GM12878 (cell line): ENCODE data around the gene DAO. TPM values are rescaled to one million over a fixed set of nuclear protein-coding genes. Genes with fewer than 3 reads are reported as not detected.

Experiments
- BACH1 ChIP-seq: fragments of 450-650 bp; IDR thresholded peaks from 2 replicates; pipeline ENCODE4 v1.6.1; 2017; ENCODE audit warnings: mild to moderate bottlenecking, borderline replicate concordance
- BCL3 ChIP-seq: IDR thresholded peaks from 2 replicates; pipeline ENCODE4 v1.6.1; 2011; ENCODE audit warnings: borderline replicate concordance, low read depth, mild to moderate bottlenecking, moderate library complexity, low read length; ENCODE audit not compliant: insufficient read depth, poor library complexity, severe bottlenecking
- BMI1 ChIP-seq: fragments of 450-650 bp; IDR thresholded peaks from 2 replicates; pipeline ENCODE4 v1.6.1; 2016; ENCODE audit warnings: mild to moderate bottlenecking, moderate library complexity, borderline replicate concordance
- CTCF ChIP-seq, 3 experiments: IDR thresholded peaks in 2 of 3; conservative IDR thresholded peaks in 1 of 3; 2 replicates each; pipeline ENCODE4 v1.5.1; 2011; ENCODE audit warnings: low read depth in 3 of 3, low read length in 3 of 3, mild to moderate bottlenecking in 3 of 3, control low read depth in 2 of 3, moderate library complexity in 2 of 3, inconsistent platforms in 1 of 3, mixed read lengths in 1 of 3; ENCODE audit not compliant: control insufficient read depth in 2 of 3, insufficient read depth in 1 of 3; ENCODE audit errors: extremely low read depth in 1 of 3
- E4F1 ChIP-seq: fragments of 450-650 bp; IDR thresholded peaks from 2 replicates; pipeline ENCODE4 v1.6.1; 2018; ENCODE audit warnings: borderline replicate concordance, mild to moderate bottlenecking; ENCODE audit not compliant: partially characterized antibody
- EED ChIP-seq: sonication (generic); IDR thresholded peaks from 2 replicates; pipeline ENCODE4 v1.6.1; 2016; ENCODE audit warnings: antibody characterized with exemption, low read depth
- IKZF2 ChIP-seq, 2 experiments: fragments of 450-650 bp; IDR thresholded peaks; 2 replicates each; pipeline ENCODE4 v1.6.1; 2017; ENCODE audit warnings: mild to moderate bottlenecking in 2 of 2, moderate library complexity in 2 of 2
- IRF5 ChIP-seq: fragments of 450-650 bp; IDR thresholded peaks from 2 replicates; pipeline ENCODE4 v1.6.1; 2017; ENCODE audit warnings: borderline replicate concordance
- MLLT1 ChIP-seq: fragments of 450-650 bp; IDR thresholded peaks from 2 replicates; pipeline ENCODE4 v1.6.1; 2016; ENCODE audit warnings: mild to moderate bottlenecking
- PAX5 ChIP-seq: IDR thresholded peaks from 2 replicates; pipeline ENCODE4 v1.6.1; 2011; ENCODE audit warnings: low read depth, low read length, borderline replicate concordance
- PBX3 ChIP-seq: IDR thresholded peaks from 2 replicates; pipeline ENCODE4 v1.6.1; 2011; ENCODE audit warnings: mild to moderate bottlenecking, low read depth, low read length, moderate library complexity; ENCODE audit not compliant: insufficient replicate concordance
- RAD21 ChIP-seq: IDR thresholded peaks from 2 replicates; pipeline ENCODE4 v1.6.1; 2011; ENCODE audit warnings: mild to moderate bottlenecking, low read depth, low read length, moderate library complexity; ENCODE audit not compliant: insufficient read depth
- RUNX3 ChIP-seq: IDR thresholded peaks from 2 replicates; pipeline ENCODE4 v1.6.1; 2012; ENCODE audit warnings: low read length, inconsistent platforms
- SKIL ChIP-seq: fragments of 450-650 bp; IDR thresholded peaks from 2 replicates; pipeline ENCODE4 v1.6.1; 2017; ENCODE audit warnings: mild to moderate bottlenecking, low read depth, inconsistent platforms; ENCODE audit not compliant: poor library complexity, severe bottlenecking
- SPI1 ChIP-seq: IDR thresholded peaks from 2 replicates; pipeline ENCODE4 v1.6.1; 2011; ENCODE audit warnings: low read depth, mild to moderate bottlenecking, low read length, moderate library complexity, borderline replicate concordance; ENCODE audit not compliant: insufficient read depth
- STAT3 ChIP-seq: IDR thresholded peaks from 2 replicates; pipeline ENCODE4 v1.6.1; 2011; ENCODE audit warnings: low read depth, low read length, improper control_type of control experiment
- polyA plus RNA-seq, 11 experiments: library from polyadenylated mRNA; depleted of rRNA in 4 of 11; unstranded in 6 of 11; stranded (reverse) in 5 of 11; fragments of >200 nt; fragmentation: Nextera tagmentation in 4 of 11; fragmentation: Illumina TruSeq in 1 of 11; extraction: Ambion mirVana in 4 of 11; extraction: Trizol in 1 of 11; gene quantifications; 1 replicate in 1 of 11; 2 replicates in 10 of 11; pipeline versions ENCODE4 v1.2.1 to v1.2.3, GENCODE V29; 2011 to 2016; ENCODE audit warnings: inconsistent platforms in 2 of 11, missing spikeins in 2 of 11, low read depth in 1 of 11
- total RNA-seq, 4 experiments: library from RNA; depleted of rRNA in 3 of 4; stranded (reverse); fragments of >200 nt in 3 of 4; fragmentation: Illumina TruSeq in 1 of 4; extraction: Trizol in 1 of 4; gene quantifications; 2 replicates each; pipeline versions ENCODE4 v1.2.1 to v1.2.3, GENCODE V29; 2013 to 2021

DAO gene
- total and polyA plus RNA-seq, 10 of the 15 experiments (the other 5 are each of a cell fraction or from before 2014, with no cell fraction given), result 0.15 TPM; not detected in 9

GRCh38 chr12:108853981-108854446, 25.9 kb upstream of the DAO start (continued):
- TF ChIP-seq IRF5 (no peak), PAX5 (no peak), MLLT1 (0 out of 2 replicates have a peak, but pooled peaks have one; percentile 8), CTCF (IDR thresholded peaks at IDR 0.05 in 2 of 3, conservative IDR thresholded peaks at IDR 0.05 in 1 of 3; ENCODE audit: control insufficient read depth in 2 of 3, extremely low read depth in 1 of 3, insufficient read depth in 1 of 3, low read depth in 3 of 3, low read length in 3 of 3) (peak; percentile 48 to 67 (median 49); a peak in 5 of 6 replicates), E4F1 (no peak), RAD21 (peak; percentile 47), BACH1 (no peak), STAT3 (no peak), RUNX3 (peak; percentile 50), PBX3 (no peak), BMI1 (no peak), SPI1 (peak; percentile 13; the same call in 1 of the 2 replicates), BCL3 (no peak), EED (no peak), SKIL (peak; percentile 65), IKZF2 (IDR thresholded peaks at IDR 0.05) (no peak)
